Stimulated activated CD8-positive, alpha-beta memory T cell treated with anti-CD3 and anti-CD28 coated beads, Interleukin-12 subunit alpha, Interleukin-12 subunit beta, amount 100 ng/mL, for 24 hours (primary cell): ENCODE data around the gene TRIM7.
A peak's percentile ranks its signal among the peaks of the same experiment; 100 is the strongest.
"Not testable (repeated sequence)": the region's sequence is repeated elsewhere in the genome, so short reads cannot be mapped to it uniquely, and the experiment has no call there.

Source experiments
- DNase-seq: peaks from one replicate; pipeline ENCODE4 v3.0.0-alpha.2; 2020; ENCODE audit errors: extremely low read depth

The TRIM7 gene

DNA sequence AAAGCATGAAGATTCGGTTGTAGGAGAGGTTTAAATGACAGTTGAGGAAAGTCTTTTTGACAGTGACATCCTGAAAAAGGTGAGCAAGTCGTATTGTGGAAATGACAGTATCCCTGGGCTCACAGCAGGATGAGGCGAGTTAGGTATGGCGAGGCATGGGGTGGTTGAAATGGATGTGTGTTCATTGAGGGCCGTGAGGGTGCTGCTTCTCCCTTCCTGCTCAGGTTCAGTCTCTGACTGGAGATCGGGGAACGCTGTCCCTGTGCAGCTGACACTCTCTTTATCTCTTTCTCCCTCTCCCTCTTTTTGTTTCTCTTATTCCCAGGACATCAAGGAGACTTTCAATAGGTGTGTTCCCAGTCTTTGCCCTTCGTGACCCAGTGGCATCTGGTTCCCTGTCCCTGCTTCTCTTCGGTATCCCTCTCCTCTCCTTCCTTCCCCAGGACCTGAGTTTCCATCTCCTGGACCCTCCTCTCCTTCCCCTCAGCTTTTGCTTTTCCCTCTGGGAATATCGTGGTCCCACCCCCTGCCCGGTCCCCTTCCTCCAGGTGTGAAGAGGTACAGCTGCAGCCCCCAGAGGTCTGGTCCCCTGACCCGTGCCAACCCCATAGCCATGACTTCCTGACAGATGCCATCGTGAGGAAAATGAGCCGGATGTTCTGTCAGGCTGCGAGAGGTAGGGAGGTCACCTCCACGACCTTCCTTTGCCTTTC, 28.2 kb upstream of the TRIM7 start:
- DNase-seq: no peak

DNA sequence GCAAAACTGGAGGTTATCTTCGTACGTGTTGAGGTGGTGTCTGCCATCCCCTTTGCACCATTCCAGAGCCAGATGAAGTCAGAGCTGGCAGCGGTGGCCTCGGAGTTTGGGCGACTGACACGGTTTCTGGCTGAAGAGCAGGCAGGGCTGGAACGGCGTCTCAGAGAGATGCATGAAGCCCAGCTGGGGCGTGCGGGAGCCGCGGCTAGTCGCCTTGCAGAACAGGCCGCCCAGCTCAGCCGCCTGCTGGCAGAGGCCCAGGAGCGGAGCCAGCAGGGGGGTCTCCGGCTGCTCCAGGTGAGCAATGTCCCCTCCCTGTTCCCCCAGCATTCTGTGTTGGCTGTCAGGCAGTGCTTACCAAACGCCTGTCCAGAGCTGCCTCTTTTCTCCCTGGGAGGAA, 27.6 kb upstream of the TRIM7 start:
- DNase-seq: no peak

GRCh38 chr5:181231432-181231831, 26.4 kb upstream of the TRIM7 start:
- DNase-seq: no peak

GRCh38 chr5:181230551-181230950, 25.6 kb upstream of the TRIM7 start:
- DNase-seq: no peak

DNA sequence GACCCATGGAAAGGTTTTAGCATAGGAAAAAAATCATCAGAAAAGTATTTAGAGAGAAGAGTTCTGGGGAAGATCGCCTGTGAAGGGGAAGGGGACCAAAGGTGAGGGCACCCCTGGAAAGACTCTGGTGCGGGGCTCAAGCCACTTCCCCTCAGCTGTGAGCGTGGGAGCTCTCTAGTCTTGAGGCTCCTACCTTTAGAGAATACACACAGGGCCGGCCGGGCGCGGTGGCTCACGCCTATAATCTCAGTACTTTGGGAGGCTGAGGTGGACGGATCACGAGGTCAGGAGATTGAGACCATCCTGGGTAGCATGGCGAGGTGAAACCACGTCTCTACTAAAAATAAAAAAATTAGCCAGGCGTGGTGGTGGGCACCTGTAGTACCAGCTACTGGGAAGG, 25.0 kb upstream of the TRIM7 start:
- DNase-seq: no peak

GRCh38 chr5:181224390-181225229, 19.6 kb upstream of the TRIM7 start:
- DNase-seq: no peak

DNA sequence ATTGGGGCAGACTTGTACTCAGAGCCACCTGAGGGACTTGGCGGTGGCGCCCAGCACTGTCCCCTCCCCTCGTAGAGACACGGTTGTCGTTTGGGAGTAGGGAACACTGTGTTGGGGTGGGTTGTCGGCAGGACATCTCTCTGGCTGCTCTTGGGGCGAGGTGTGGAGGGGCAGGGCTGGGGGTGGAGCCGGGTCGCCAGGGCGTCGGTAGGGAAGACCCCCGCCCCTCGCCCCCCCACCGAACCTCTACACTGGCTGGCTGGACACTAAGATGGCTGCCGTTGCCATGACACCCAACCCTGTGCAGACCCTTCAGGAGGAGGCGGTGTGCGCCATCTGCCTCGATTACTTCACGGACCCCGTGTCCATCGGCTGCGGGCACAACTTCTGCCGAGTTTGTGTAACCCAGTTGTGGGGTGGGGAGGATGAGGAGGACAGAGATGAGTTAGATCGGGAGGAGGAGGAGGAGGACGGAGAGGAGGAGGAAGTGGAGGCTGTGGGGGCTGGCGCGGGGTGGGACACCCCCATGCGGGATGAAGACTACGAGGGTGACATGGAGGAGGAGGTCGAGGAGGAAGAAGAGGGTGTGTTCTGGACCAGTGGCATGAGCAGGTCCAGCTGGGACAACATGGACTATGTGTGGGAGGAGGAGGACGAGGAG, 18.9 kb upstream of the TRIM7 start:
- DNase-seq: no peak

GRCh38 chr5:181223058-181223728, 18.2 kb upstream of the TRIM7 start, which contains the start of gene TRIM41:
Gene TRIM41 (plus strand): TSS chr5:181223281. CDS start chr5:181224000, 719 bp downstream.
- DNase-seq: peak; percentile 98

GRCh38 chr5:181222630-181223057, 17.6 kb upstream of the TRIM7 start:
- DNase-seq: no peak

DNA sequence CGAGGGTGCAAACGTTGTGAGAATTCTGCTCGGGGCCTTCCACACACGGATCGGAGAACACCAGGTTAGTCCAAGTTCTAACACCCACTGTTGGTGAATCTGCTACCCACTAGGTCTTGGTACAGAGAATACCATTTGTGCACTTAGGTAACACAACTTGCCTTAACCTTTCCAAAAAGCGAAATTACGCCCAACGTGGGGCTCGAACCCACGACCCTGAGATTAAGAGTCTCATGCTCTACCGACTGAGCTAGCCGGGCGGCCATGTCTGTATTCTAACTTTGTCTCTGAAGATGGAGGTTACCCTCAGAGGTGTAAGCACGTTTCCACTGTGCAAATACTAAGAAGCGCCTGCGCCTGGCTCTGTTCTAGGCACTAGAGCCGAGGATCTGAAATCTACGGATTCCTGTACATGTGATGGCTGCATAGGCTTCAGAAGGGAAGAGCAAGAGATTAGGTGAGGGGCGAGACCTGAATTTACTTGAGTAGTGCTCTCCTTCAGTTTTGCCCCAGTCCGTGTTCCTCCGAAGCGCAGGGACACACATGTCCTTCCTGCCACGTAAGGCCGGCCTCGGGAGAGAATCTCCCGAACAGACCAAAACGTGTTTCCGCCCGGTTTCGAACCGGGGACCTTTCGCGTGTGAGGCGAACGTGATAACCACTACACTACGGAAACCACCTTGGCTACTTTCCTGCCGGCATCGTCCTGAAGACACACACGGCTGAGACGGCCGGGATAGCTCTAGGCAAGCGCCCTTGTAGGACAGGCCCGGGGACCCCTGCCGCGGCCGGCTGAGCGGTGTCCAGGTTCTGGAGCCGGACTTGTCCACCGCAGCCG, 17.0 kb upstream of the TRIM7 start:
- DNase-seq: peak; percentile 88

GRCh38 chr5:181221105-181221791, 16.3 kb upstream of the TRIM7 start:
- no peak for DNase-seq

DNA sequence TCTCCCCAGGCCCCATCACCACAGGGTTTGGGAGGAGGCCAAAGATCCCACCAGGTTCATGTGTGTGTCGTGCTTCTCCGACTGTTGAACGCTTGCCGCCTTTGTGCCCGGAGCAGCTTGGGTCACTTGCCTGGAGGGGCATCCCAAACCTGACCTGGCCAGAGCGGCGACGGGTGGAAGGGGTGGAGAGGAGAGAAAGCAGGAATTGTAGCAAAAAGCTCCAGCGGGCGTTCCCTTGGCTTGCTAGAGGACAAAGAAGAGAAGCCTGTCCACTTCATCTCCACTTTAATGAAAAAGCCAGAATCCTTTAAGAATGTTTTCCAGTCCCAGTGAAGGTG, 15.2 kb upstream of the TRIM7 start:
- DNase-seq: no peak

GRCh38 chr5:181219262-181220177, 14.5 kb upstream of the TRIM7 start:
- DNase-seq: no peak

GRCh38 chr5:181218795-181219124, 13.8 kb upstream of the TRIM7 start:
- DNase-seq: no peak

DNA sequence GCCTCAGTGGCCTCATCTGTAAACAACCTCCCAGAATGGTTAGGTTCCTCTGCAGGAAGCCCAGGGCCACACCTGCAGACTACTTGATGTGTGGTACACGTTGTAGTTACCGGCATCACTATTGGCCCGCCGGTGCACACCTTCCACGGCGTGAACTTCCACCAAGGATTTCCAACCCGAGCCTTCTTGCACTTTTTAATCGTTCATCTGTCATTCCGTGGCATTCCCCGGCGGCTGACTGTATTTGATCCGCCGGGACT, 12.7 kb upstream of the TRIM7 start:
- no peak for DNase-seq

DNA sequence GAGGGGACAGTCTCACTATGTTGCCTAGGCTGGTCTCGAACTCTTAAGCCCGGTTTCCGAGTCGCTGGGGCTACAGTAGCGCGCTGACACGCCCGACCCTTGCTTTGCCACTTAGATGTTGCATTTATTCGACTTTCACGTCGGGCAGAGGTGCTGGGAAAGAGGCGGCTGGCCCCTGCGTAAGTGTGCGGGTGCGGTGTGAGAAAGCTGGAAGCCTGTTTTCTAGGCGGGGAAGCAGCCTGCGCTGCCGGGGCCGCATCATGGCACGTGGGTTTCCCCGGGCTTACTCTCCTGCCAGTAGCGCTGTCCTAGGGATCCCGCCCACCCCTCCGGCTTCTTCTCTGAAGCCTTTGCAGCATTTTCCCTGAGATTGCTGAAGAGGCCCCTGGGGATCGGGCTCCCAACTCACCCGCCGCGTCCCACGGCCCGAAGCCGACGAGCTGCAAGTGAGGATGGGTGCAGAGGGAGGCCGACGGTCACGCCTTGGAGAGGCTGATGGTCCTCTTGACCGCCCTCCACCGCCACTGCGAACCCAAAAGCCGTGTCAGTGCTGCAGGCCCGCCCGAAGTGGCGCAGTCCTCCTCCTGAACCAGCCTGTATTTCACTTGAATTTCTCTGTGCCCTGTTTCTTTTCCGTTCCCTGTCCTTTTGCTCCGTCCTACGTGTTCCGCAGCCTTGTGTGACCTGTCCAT, 12.3 kb upstream of the TRIM7 start:
- no peak for DNase-seq

DNA sequence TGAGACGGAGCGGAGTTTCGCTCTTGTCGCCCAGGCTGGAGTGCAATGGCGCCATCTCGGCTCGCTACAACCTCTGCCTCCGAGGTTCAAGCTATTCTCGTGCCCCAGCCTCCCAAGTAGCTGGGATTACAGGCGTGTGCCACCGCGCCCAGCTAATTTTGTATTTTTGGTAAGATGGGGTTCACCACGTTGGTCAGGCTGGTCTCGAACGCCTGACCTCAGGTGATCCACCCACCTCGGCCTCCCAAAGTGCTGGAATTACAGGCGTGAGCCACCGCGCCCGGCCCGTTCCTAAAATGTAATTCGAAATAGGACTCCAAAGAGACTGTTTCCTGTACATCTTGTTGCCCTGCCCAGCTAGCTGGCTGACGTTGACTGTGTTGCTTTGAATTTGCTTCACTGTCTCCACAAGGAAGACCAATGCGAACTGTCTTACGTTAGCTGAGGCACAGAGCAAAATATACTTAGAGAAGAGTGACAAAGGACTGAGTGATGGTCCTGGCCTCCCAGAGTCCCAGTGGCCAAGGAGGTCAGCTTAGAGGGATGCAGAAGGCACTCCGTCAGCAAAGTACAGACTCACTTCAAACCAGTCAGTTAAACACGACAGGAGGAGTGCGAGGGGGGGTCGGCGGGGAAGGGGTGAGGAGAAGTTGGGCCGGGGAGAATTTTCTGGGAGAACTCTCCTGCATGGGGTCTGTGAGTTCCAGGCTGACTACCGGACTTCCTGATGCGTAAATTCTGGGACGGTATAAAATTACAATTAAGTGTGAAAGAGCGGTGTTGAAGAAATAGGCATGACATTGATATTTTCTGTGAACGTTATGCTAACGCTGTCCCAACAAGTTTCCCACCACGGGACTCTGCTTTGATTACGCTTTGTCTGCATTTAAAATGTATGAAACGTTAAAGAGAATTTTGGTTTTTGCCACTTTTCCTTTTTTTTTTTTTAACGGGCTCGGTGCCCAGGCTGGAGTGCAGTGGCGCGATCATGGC, 11.3 kb upstream of the TRIM7 start:
- DNase-seq: no peak

DNA sequence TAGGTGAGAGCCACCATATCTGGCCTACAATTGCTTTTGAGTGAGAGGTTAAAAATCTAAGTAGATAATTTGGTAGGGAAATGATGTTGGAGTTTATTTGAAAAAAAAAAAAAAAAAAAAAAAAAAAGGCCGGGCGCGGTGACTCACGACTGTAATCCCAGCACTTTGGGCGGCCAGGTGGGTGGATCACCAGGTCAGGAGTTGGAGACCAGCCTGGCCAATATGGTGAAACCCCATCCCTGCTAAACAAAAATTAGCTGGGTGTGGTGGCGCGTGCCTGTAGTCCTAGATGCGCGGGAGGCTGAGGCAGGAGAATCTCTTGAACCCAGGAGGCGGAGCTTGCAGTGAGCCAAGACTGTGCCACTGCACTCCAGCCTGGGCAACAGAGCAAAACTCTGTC, 9.3 kb upstream of the TRIM7 start:
- DNase-seq: not testable (repeated sequence)
